SU-DHL-6 (cell line): ENCODE measurements around the gene DDX41.

Source experiments
- H2AFZ ChIP-seq: fragments of 200-600 bp; sonication (generic); 2 replicates; pipeline ENCODE4 v1.6.1; 2014; ENCODE audit warnings: low read depth, mild to moderate bottlenecking, moderate library complexity, mixed read lengths, antibody characterized with exemption, low read length; ENCODE audit not compliant: severe bottlenecking
- H3F3A ChIP-seq: fragments of 200-600 bp; shearing (Covaris generic); 2 replicates; pipeline ENCODE4 v1.6.0; 2016; ENCODE audit warnings: antibody characterized with exemption, mild to moderate bottlenecking; ENCODE audit not compliant: insufficient read depth
- H3K27ac ChIP-seq: fragments of 200-600 bp; sonication (generic); 2 replicates; pipeline ENCODE4 v1.5.1; 2016; ENCODE audit warnings: low read depth, mild to moderate bottlenecking, low read length, moderate library complexity, mixed read lengths
- H3K27me3 ChIP-seq: fragments of 200-600 bp; sonication (generic), shearing (Covaris generic); 2 replicates; pipeline ENCODE4 v1.6.0; 2014; ENCODE audit warnings: mild to moderate bottlenecking, low read length
- H3K36me3 ChIP-seq: fragments of 200-600 bp; sonication (generic); 2 replicates; pipeline ENCODE4 v1.6.1; 2014; ENCODE audit warnings: mild to moderate bottlenecking, low read length, mixed read lengths
- H3K4me2 ChIP-seq: fragments of 300-600, 200-600 bp; shearing (Covaris generic), sonication (generic); 2 replicates; pipeline ENCODE4 v1.6.0; 2014; ENCODE audit warnings: low read length, low read depth, mild to moderate bottlenecking; ENCODE audit not compliant: poor library complexity, severe bottlenecking
- H3K4me3 ChIP-seq: fragments of 200-600 bp; sonication (generic); 2 replicates; pipeline ENCODE4 v1.5.1; 2014; ENCODE audit warnings: antibody characterized with exemption, low read length, mild to moderate bottlenecking, mixed read lengths; ENCODE audit not compliant: insufficient read depth, poor library complexity, severe bottlenecking
- H3K79me2 ChIP-seq: fragments of 200-600 bp; sonication (generic); 2 replicates; pipeline ENCODE4 v1.6.1; 2014; ENCODE audit warnings: mild to moderate bottlenecking, low read length, moderate library complexity; ENCODE audit not compliant: insufficient read depth
- H3K9ac ChIP-seq: fragments of 200-600 bp; sonication (generic); 2 replicates; pipeline ENCODE4 v1.7.0; 2014; ENCODE audit warnings: mild to moderate bottlenecking, low read length
- H3K9me2 ChIP-seq: fragments of 200-600 bp; sonication (generic); replicated peaks from 2 replicates; pipeline ENCODE4 v1.6.1; 2014; ENCODE audit warnings: low read length; ENCODE audit not compliant: insufficient read depth
- H3K9me3 ChIP-seq: fragments of 200-600 bp; sonication (generic); 2 replicates; pipeline ENCODE4 v1.6.1; 2014; ENCODE audit warnings: low read length, mixed read lengths; ENCODE audit not compliant: insufficient read depth
- H4K20me1 ChIP-seq: fragments of 200-600 bp; sonication (generic); 2 replicates; pipeline ENCODE4 v1.6.1; 2014; ENCODE audit warnings: low read depth, mild to moderate bottlenecking, antibody characterized with exemption, low read length, moderate library complexity, mixed read lengths
- CTCF ChIP-seq: fragments of 200-600 bp; sonication (generic); IDR thresholded peaks from one replicate; pipeline ENCODE4 v1.5.1; 2017; ENCODE audit warnings: antibody characterized with exemption, mild to moderate bottlenecking, low read length, moderate library complexity; ENCODE audit not compliant: insufficient read depth, poor library complexity, severe bottlenecking
- EZH2phosphoT487 ChIP-seq: fragments of 200-600 bp; sonication (generic), shearing (Covaris generic); conservative IDR thresholded peaks from 2 replicates; pipeline ENCODE4 v1.6.1; 2018; ENCODE audit warnings: mild to moderate bottlenecking, antibody characterized with exemption, low read length, moderate library complexity, mixed read lengths

DDX41 gene

GRCh38 chr5:177462021-177462670 is 54.6 kb downstream of the DDX41 start:
- peaks cover 3% of the 10 kb centered on the region; the same call in 1 of the 2 replicates for H3K36me3 ChIP-seq
- no peak overlapping the region for H3K4me2 ChIP-seq
- H3K79me2 ChIP-seq: no peaks in the 10 kb centered on the region
- TF ChIP-seq EZH2phosphoT487: no peak
- no peak for TF ChIP-seq CTCF
- H3K4me3 ChIP-seq: no peak overlapping the region
- H3K27ac ChIP-seq: no peak overlapping the region
- no peaks in the 10 kb centered on the region for H3K9me2 ChIP-seq
- H3K9me3 ChIP-seq: no peaks in the 10 kb centered on the region
- H3K27me3 ChIP-seq: no peaks in the 10 kb centered on the region
- no peak overlapping the region for H3K9ac ChIP-seq
- H4K20me1 ChIP-seq: no peaks in the 10 kb centered on the region
- H2AFZ ChIP-seq: no peak overlapping the region
- peaks cover 1% of the 10 kb centered on the region for H3F3A ChIP-seq
